Measurements from ENCODE around the gene CENPP.

DNA sequence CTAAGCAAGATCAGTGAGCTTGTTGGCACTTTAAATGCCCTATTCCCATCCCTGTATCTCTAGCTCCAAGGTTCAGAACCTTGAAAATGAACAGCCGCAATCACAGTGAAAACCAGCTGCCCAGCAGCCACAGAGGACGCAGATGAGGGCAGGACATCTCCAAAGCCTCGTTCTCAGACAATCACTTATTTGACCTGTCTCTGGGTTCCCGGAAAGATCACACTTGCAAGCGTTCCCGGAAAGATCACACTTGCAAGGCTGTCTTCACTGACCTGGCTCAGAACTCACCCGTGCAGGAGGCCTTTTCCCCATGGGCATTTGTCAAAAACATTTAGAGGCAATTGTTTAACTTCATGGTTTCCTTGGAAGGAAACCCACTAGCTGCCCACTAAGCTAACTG, 318.5 kb downstream of the CENPP start:
- TF ChIP-seq CEBPB (IDR thresholded peaks at IDR 0.05) (no peak), TEAD4 (IDR thresholded peaks at IDR 0.05) (no peak), EP300 (IDR thresholded peaks at IDR 0.05; ENCODE audit: borderline replicate concordance) (no peak), FOXM1 (IDR thresholded peaks at IDR 0.05; ENCODE audit: borderline replicate concordance, low read depth) (no peak), YY1 (IDR thresholded peaks at IDR 0.05; ENCODE audit: low read depth) (no peak), TAF1 (IDR thresholded peaks at IDR 0.05; ENCODE audit: low read depth) (no peak)
- TF ChIP-seq, protein P1, sequence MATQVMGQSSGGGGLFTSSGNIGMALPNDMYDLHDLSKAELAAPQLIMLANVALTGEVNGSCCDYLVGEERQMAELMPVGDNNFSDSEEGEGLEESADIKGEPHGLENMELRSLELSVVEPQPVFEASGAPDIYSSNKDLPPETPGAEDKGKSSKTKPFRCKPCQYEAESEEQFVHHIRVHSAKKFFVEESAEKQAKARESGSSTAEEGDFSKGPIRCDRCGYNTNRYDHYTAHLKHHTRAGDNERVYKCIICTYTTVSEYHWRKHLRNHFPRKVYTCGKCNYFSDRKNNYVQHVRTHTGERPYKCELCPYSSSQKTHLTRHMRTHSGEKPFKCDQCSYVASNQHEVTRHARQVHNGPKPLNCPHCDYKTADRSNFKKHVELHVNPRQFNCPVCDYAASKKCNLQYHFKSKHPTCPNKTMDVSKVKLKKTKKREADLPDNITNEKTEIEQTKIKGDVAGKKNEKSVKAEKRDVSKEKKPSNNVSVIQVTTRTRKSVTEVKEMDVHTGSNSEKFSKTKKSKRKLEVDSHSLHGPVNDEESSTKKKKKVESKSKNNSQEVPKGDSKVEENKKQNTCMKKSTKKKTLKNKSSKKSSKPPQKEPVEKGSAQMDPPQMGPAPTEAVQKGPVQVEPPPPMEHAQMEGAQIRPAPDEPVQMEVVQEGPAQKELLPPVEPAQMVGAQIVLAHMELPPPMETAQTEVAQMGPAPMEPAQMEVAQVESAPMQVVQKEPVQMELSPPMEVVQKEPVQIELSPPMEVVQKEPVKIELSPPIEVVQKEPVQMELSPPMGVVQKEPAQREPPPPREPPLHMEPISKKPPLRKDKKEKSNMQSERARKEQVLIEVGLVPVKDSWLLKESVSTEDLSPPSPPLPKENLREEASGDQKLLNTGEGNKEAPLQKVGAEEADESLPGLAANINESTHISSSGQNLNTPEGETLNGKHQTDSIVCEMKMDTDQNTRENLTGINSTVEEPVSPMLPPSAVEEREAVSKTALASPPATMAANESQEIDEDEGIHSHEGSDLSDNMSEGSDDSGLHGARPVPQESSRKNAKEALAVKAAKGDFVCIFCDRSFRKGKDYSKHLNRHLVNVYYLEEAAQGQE (IDR thresholded peaks at IDR 0.05; ENCODE audit: low read depth) = no peak

All from Ishikawa (cell line).